Cerebellar nuclear complex (tissue), 1 donor: ENCODE results near the gene MILR1.
"Not testable (repeated sequence)": the region's sequence is repeated elsewhere in the genome, so short reads cannot be mapped to it uniquely, and the experiment has no call there.

Experiments
- DNase-seq, 2 experiments: peaks; one replicate each; lab custom pipeline; 2025; lab: John Stamatoyannopoulos, UW

MILR1 gene

DNA sequence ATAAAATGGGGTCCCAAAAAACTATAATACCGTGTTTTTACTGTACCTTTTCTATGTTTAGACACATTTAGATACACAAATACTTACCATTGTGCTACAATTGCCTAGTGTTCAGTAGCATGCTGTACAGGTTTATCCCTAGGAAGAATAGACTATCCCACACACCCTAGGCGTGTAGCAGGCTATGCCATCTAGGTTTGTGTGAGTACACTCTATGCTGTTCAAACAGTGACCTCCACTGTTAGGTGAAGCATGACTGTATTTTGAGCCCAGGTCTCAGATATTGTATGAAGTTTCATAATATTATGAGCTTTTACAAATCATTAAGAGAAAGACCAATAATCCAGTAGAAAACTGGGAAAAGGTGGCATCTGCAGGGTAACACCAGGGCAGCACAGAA, 23.6 kb downstream of the MILR1 start:
- DNase-seq = no peak

- DNase-seq = no peak
Measured at GRCh38 chr17:64477849-64478248, 28.9 kb downstream of the MILR1 start.

DNA sequence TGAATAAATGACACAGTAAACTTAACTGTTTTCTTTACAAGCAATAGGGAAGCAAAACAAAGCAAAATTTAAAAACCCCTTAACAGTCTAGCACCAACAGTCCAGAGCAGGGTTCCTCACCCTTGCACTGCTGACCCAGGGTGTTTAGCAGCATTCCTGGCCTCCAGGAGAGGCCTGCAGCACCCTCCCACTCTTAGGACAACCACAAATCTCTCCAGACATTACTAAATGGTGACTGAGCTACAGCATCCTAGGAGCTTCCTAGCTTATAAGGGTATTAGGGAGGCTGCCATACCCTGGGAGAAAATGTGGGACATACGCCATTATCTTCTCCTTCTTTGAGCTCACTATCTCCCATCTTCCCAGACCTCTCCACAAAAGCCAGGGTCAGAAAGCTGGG, 32.0 kb downstream of the MILR1 start:
- DNase-seq = no peak

- DNase-seq = no peak
Measured at GRCh38 chr17:64484380-64484779, 35.5 kb downstream of the MILR1 start.

- no peak for DNase-seq
Measured at GRCh38 chr17:64488301-64488700, 39.4 kb downstream of the MILR1 start.

GRCh38 chr17:64491034-64491860, 42.3 kb downstream of the MILR1 start:
- no peak for DNase-seq

- DNase-seq = no peak
Measured at GRCh38 chr17:64491994-64492393, 43.1 kb downstream of the MILR1 start.

- DNase-seq = no peak
Measured at GRCh38 chr17:64492481-64493109, 43.7 kb downstream of the MILR1 start.

GRCh38 chr17:64494121-64494520, 45.2 kb downstream of the MILR1 start:
- no peak for DNase-seq

DNA sequence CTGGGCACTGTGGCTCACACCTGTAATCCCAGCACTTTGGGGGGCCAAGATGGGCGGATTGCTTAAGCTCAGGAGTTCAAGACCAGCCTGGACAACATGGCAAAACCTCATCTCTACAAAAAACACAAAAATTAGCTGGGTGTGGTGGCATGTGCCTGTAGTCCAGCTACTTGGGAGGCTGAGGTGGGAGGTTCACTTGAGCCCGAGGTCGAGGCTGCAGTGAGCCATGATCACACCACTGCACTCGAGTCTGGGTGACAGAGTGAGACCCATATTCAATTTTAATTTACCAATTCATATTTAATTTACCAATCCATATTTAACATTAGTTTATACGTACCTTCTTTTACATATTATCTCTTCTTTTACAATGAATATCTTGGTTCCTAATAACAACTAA, 46.4 kb downstream of the MILR1 start:
- DNase-seq = not testable (repeated sequence)

- DNase-seq = no peak
Measured at GRCh38 chr17:64496348-64496785, 47.5 kb downstream of the MILR1 start.

DNA sequence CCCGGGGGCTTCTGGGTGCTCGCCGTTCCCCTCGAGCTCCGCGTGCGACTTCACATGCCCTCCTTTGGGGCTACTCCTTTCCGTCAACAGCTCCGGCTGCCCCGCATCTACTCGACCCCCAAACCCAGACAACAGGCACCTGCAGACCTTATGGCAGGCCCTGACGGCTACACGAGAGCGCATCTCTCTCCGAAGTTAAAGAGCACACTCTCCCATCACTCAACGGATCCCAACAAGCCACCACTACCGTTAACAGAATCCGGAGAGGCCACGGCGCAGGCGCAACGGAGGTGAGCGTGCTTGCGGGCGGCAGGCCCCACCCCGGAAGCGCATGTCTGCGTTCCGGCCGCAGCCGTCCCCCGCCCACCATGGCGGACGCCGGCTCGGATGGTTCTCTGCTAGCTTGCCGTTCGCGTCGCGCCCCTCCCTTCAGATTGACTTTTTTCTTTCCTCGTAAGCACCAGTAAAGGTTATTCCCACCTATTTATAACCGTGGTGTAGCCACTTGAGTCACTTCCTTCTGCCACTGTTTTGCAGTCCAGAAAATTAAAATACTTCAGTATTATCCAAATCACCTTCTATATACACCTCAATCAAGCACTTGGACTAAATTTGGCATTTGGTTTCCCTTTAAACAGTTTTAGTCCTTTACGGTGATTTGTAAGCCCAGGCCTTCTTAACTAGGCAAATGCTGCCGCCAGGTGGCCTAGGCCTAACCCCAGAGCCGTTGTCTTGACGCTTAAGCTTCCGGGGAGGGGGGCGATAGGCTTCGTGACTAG, 48.1 kb downstream of the MILR1 start, which contains the start of gene POLG2:
TSS of gene POLG2 (minus strand) at position 269 of the 779 bp plus-strand sequence. CDS start at position 183, 86 bp downstream.
- peak; percentile 15 to 64 for DNase-seq

DNA sequence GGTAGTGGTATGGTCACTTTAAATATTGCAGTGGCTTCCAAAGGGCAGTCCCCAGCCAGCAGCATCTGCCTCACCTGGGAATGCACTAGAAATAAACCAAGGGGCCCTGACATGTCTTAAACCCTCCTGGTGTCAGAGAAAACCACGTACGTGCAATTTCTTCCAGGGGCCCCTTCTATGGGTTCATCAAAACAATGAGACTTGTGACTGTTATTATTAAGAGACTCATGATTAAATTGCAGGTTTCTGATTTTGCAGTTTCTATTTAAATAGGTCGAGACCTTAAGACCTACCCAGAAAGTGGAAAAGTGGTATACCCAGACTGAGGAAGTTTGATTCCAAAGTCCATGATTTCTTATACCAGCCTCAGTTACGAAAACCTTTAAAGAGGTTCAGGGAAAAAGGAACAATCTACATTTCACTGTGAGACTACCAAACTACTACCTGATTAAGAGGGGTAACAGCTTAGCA, 48.7 kb downstream of the MILR1 start:
- DNase-seq = no peak

DNA sequence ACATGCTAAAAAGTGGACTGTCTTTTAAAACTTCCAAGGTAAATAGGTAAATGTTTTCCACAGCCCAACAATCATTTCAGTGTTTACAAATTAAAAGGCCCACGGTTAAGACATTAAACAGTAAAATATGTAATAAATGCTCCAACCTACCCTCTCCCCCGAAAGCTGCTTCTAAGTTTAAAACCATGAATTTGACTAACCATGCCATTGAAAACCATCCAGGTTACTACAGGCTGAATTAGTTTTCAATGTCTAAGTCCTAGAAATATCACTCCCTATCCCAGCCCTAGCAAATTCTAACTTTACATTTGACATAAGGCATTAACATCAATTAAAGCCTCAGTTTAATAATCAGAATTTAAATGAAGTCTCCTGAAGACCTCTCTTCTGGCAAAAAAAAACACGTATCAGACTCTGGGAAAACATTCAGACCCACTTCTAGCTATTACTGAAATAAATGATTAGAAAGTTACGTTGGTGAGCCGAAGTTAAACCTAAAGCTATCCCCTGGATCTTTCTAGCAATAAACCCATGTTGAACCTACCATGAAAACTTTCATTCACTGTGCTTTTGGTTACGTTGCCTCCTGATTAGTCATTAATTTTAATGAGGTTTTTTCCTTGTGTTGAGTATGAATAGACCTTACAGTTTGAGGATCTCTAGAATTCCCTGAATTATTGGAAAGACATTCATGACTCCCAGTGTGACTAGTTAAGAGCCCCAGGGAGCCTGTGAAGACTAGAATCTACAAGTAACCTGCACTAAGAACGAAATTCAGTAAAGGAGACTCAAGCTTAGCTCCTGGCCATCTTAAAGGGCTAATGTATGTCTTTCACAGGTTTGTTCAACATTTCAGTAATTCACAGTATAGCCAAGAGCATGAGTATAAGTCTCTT, 49.6 kb downstream of the MILR1 start:
- no peak for DNase-seq

- DNase-seq = no peak
Measured at GRCh38 chr17:64499805-64500486, 51.0 kb downstream of the MILR1 start.

GRCh38 chr17:64500487-64500859, 51.6 kb downstream of the MILR1 start:
- no peak for DNase-seq

- no peak for DNase-seq
Measured at GRCh38 chr17:64500862-64501765, 52.2 kb downstream of the MILR1 start.

- no peak for DNase-seq
Measured at GRCh38 chr17:64502021-64502420, 53.1 kb downstream of the MILR1 start.

DNA sequence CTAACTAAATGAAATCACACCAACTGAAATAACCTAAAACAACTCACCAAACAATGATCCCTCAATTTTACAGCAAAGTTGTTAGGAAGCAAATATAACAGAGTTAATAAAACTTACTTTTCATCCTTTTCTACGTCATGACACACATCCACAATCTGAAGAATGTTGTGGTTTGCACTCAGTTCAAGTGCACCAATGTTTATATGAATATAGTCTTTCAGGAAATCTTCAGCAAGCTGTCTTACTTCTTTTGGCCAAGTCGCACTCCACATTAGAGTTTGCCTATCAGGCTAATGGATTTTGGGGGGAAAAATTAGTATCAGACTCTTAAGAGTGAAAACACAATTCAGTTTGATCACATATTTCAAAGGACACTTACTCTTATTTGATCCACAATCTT, 53.9 kb downstream of the MILR1 start:
- DNase-seq = no peak

GRCh38 chr17:64503341-64503740, 54.4 kb downstream of the MILR1 start:
- DNase-seq = no peak
